ENCODE measurements around the gene RBPJL.

RBPJL gene, protein sequence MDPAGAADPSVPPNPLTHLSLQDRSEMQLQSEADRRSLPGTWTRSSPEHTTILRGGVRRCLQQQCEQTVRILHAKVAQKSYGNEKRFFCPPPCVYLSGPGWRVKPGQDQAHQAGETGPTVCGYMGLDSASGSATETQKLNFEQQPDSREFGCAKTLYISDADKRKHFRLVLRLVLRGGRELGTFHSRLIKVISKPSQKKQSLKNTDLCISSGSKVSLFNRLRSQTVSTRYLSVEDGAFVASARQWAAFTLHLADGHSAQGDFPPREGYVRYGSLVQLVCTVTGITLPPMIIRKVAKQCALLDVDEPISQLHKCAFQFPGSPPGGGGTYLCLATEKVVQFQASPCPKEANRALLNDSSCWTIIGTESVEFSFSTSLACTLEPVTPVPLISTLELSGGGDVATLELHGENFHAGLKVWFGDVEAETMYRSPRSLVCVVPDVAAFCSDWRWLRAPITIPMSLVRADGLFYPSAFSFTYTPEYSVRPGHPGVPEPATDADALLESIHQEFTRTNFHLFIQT

DNA sequence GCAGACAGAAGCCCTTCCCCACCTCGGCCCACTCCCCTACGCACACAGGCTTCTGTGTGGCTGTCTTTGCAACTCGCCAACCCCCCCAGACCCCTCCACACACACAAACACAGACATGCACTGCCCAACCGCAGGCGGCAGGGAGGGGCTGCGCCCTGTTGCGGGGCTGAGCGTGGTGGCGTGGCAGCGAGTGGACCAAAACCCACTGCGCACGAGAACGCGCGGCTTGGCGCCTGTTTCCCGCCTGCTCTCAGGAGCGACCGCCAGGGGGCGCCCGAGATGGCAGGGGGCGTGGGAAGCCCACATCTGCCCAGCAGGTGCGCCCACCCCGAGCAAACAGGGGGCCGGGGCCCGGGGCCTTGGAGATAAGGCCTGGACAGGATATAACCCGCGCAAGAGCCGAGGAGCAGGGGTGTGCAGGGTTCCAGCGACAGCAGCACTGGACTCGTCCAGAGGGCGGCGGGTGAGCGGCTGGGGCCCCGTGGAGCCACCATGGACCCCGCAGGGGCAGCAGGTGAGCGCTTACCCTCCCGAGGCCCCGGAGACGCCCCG, at the start of gene RBPJL:
Gene RBPJL (plus strand): TSS at position 410 of the 552 bp plus-strand sequence. CDS start 83 bp downstream, at position 493.
- DNase-seq (ENCODE audit: low spot score) = peak; percentile 45

DNA sequence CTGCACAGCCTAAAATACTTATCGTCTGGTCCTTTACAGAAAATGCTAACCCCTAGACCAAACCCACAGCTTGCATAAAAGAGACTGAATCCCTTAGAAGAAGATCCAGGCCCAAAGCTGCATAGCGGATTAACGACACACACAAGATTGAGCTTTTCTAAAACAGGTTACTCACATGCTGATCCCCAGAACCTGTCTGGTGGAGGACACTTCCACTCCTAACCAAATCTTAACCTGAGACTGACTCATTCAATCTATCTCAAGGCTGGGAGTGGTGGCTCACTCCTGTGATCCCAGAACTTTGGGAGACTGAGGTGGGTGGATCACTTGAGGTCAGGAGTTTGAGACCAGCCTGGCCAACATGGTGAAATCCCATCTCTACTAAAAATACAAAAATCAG, 49.5 kb upstream of the RBPJL start:
- DNase-seq (ENCODE audit: low spot score) = no peak

DNA sequence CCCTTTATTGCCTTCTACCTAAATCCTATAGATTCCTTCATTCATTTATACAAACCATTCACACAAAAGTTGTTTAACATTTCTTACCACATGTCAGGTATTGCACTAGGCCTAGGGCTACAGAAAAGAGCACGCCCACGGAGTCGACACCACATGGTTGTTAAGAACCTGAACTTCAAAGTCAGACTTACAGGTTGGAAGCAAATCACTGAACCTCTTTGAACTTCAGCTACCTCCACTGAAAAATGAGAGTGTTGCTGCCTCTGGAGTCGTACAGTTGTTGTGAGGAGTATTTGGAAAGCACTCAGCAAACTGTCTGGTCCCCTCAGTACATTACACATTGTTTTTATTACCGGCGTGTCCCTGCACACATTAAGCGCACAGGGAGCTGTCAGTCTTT, 48.9 kb upstream of the RBPJL start:
- DNase-seq (ENCODE audit: low spot score) = no peak

GRCh38 chr20:45258259-45258658, 48.4 kb upstream of the RBPJL start:
- DNase-seq (ENCODE audit: low spot score) = no peak

GRCh38 chr20:45258664-45259063, 48.0 kb upstream of the RBPJL start:
- DNase-seq (ENCODE audit: low spot score) = no peak

DNA sequence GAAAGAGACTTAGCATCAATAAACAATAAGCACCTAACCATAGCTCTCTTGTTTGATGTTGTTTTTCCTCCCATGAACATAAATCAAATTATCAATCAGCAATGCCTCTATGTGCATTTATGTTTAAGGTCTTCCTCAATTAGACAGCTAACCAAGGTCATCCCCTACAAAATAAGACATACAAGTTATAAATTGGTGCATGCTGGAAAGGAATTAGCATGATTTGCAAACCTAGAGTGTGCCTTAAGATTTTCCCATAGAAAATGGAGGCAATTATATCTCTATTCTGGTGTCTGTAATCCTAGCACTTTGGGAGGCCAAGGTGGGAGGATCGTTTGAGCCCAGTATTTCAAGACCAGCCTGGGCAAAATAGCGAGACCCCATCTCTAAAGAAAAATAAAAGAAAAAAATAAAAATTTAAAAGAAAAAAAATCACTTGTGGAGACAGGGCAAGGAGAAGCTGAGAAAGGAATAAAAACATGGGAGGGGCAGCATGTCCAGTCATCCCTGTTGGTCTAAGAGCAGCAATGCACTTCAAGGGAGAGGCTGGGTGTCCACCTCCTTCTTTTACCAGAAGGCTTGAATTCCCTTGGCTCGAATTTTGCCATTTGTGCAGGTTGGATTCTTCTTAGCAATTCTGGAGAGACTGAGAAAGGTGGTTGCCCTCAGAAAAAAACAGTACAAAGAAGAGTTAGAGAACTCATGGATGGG, 42.9 kb upstream of the RBPJL start:
- no peak for DNase-seq (ENCODE audit: low spot score)

- no peak for DNase-seq (ENCODE audit: low spot score)
Measured at GRCh38 chr20:45266977-45267376, 39.7 kb upstream of the RBPJL start.

DNA sequence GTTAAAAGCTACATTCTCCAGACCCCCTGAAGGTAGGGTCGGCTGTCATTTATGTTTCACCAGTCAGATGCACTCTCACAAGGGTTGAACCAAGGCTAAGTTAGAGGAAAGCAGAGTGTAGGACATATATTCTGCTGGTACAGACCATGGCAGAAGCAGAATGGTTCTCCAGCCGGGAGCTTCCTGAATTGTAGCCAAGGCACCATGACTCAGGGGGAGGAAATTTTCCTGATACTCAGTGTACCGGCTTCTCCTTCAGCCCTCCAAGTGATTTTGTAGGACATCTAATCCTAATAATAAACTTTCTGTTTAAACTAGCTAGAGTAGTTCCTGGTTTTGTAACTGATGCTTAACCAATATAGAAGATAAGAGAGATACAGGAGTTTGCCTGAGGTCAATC, 38.1 kb upstream of the RBPJL start:
- no peak for DNase-seq (ENCODE audit: low spot score)

DNA sequence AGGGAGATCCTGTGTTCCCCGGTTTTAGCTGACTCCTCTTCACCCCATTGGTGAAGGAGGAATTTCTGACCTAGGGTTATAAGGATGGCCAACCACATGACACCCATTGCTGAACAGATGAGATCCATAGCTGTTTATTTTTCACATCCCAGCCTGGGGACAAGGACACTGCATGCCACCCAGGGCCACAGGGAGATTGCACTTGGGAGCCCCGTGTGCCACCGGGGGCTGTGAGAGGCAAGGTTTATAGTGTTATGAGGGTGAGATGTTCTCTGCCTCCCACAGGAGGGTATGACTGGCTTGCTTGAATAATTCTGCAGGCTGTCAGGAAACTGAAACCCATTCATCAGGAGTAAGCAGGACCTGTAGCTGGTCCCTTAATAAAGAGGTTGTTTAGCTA, 37.6 kb upstream of the RBPJL start:
- no peak for DNase-seq (ENCODE audit: low spot score)

DNA sequence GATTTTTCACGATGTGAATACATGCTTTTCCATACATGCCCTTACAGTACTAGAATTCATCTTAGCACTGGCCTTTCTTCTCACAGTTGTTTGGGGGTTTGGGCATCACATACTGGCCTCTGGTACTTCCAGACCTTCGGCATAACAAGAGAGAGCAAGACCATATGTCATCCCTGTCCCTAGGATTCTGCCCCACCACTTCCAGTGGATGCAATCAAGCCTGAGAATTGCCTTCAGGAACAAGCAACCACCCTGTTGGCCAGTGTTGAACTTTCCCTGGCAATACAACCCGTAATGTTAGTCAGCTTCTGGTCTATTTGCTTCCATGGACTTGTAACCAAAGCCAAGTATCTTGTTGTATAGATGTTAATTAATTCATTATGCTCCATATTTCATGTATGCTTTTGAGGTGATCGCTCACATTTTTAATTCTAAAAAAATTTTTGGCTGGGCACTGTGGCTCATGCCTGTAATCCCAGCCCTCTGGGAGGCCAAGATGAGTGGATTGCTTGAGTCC, 36.8 kb upstream of the RBPJL start:
- DNase-seq (ENCODE audit: low spot score) = no peak

DNA sequence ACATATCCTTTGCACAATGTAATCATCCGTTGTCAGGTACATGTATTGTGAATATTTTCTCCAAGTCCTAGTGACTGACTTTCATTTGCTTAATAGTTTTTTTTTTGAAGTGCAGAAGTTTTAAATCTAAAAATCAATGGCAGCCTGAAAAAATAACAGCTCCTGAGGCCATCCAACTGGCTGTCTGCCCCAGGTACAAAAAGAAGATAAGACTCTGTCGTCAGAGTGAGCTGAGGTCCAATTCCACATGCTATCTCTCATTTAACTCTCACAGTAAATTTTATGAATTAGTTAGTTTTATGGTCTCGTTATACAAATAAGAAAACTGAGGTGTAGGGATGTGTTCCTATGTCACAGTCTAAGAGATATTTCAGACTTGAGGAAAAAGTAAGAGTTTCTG, 31.3 kb upstream of the RBPJL start:
- no peak for DNase-seq (ENCODE audit: low spot score)

DNA sequence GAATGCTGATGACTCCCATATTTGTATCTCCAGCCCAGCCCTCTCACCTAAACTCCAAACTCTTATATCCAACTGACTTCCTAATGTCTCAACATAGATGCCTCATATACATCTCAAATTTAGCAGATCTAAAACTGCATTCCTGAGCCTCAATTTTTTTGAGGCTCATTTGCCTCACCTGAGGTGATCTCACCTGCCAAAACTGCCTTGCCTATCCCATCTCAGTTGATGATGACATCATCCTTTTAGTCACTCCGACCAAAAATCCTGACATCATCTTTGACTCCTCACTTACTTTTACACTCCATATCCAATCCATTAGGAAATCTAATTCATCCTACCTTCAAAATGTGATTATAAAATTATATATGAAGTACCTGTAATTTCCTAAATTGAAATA, 26.6 kb upstream of the RBPJL start:
- DNase-seq (ENCODE audit: low spot score) = no peak

DNA sequence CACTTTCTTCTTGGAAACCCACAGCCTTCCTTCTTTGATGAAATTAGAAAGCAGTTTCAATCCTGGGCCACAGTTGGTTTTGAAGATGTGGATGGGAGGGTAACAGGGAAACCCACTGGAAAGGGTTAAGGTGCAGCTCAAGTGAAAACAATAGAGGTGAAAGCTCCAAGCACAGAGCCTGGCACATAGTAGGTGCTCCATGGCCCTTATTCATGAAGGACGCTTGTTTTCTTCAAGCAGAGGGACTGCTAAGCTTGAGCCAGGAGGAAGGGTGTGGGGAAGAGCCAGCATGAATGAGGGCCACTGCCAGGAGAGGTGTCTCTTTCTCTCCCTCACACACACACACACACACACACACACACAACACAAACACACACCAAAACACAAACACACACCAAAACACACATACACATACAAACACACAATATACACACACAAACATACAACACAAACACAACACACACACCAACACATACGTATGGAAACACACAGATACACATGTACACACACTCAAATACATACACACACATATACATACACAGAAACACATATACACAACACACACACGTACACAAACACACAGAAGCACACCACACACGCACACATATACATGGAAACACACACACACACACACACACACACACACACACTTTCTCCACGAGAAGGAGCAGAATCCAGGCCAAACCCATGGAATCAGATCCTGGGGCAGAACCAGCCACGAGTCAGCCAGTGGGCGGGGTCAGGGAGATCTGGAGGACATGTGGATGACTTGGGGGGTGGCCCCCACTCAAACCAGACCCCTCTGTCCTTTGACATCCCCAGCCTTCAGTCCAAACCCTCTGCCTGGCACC, 23.7 kb upstream of the RBPJL start:
- DNase-seq (ENCODE audit: low spot score) = no peak

- no peak for DNase-seq (ENCODE audit: low spot score)
Measured at GRCh38 chr20:45283551-45284057, 23.0 kb upstream of the RBPJL start.

DNA sequence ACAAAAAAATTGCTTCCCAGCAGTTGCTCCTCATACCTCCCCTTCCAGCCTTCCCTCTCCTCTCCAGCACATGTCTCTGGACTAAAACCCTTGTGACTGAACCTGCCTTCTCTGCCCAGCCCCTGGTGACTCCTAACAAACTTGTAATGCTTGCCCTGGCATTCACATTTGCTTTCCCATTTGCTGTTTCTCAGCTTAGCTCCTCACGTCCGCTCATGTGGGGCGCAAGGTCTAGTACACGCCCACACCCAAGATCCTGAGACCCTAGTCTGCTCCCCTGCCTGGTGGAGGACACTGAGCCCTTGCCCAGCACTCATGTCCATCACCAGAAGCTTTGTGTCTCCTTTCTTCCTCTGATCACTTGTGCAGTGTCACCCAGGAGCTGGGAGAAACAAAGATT, 18.3 kb upstream of the RBPJL start:
- no peak for DNase-seq (ENCODE audit: low spot score)

DNA sequence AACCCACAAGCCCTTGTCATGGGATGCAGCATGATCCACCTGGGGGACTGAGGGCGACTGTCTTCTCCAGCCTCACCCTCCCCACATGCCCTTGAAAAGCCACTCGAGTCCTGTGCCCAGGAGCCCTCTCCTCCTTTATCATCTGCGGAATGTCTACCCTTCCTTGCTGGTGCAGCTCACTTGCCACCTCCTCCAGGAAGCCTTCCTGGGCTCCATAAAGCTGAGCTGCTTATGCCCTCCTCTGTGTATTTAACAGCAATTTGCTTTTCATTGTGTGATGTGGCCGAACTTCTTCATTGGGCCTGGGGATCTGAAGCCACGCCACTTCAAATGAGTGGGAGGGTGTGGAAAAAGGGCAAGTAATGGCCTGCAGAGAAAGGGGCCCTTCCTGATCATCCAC, 17.8 kb upstream of the RBPJL start:
- DNase-seq (ENCODE audit: low spot score) = no peak

GRCh38 chr20:45289942-45290676, 16.5 kb upstream of the RBPJL start:
- DNase-seq (ENCODE audit: low spot score) = no peak

- peak; percentile 65 for DNase-seq (ENCODE audit: low spot score)
Measured at GRCh38 chr20:45290677-45291355, 15.8 kb upstream of the RBPJL start.

DNA sequence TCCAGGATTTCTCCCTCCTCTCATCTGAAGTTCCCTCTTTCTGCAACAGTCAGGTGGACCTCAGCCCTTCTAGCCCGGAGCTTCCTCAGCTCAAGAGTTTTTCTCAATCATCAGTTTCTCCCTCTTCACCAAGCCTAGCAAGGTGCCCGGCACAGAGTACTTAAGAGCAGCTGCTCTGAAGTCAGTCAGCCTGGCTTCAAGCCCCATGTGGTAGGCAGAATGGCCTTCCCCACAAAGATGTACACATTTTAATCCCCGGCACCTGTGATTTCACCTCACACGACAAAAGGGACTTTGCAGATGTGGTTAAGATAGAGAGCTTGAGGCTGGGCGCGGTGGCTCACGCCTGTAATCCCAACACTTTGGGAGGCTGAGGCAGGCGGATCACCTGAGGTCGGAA, 15.1 kb upstream of the RBPJL start:
- no peak for DNase-seq (ENCODE audit: low spot score)

DNA sequence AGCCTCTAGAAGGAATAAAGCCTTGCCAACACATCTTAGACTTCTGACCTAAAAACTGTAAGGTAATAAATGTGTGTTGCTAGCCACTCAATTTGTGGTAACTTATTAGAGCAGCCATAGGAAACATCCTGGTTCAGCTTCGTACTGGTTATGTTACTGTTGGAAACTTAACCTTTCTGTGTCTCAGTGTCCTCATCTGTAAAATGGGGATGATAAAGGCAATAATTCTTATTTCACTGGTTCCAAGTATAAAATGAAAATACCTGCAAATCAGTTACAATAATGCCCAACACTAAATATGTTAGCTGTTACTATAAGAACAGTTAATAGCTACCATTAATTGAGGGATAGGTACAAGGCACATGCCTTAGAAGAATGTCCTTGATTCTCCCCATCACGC, 14.3 kb upstream of the RBPJL start:
- no peak for DNase-seq (ENCODE audit: low spot score)
